Liver (tissue), 9 donors: ENCODE data around the gene LHX2. TPM values are rescaled to one million over a fixed set of nuclear protein-coding genes. Genes with fewer than 3 reads are reported as not detected.

ENCODE experiments used
- DNase-seq: peaks from one replicate; pipeline ENCODE4 v3.0.0-alpha.2; 2017; ENCODE audit warnings: low spot score
- H3K27ac ChIP-seq, 2 donors: one replicate each; pipeline ENCODE4 v1.7.0; 2013; ENCODE audit warnings: inconsistent platforms in 2 of 2, low read length in 2 of 2, control low read depth in 1 of 2, low read depth in 1 of 2, mild to moderate bottlenecking in 1 of 2
- H3K27me3 ChIP-seq, 4 donors: one replicate each; pipeline versions ENCODE4 v1.6.1 to v1.7.0; 2013; ENCODE audit warnings: low read length in 3 of 4, inconsistent platforms in 1 of 4, mild to moderate bottlenecking in 1 of 4, moderate library complexity in 1 of 4; ENCODE audit not compliant: control insufficient read depth in 4 of 4, insufficient read depth in 4 of 4
- H3K36me3 ChIP-seq, 4 donors: one replicate each; pipeline versions ENCODE4 v1.6.1 to v1.7.0; 2013; ENCODE audit warnings: low read length in 3 of 4, mild to moderate bottlenecking in 3 of 4, low read depth in 1 of 4, moderate library complexity in 1 of 4; ENCODE audit not compliant: control insufficient read depth in 4 of 4, insufficient read depth in 3 of 4
- H3K4me1 ChIP-seq, 4 donors: one replicate each; pipeline versions ENCODE4 v1.6.1 to v1.7.0; 2013; ENCODE audit warnings: low read length in 3 of 4, mild to moderate bottlenecking in 3 of 4, moderate library complexity in 1 of 4; ENCODE audit not compliant: control insufficient read depth in 4 of 4, insufficient read depth in 4 of 4
- H3K4me3 ChIP-seq, 3 donors: one replicate each; pipeline versions ENCODE4 v1.6.1 to v1.7.0; 2013; ENCODE audit warnings: low read length in 3 of 3, control low read depth in 1 of 3, low read depth in 1 of 3, mild to moderate bottlenecking in 1 of 3
- H3K9ac ChIP-seq, 2 donors: one replicate each; pipeline ENCODE4 v1.7.0; 2013; ENCODE audit warnings: low read length in 2 of 2, mild to moderate bottlenecking in 2 of 2, moderate library complexity in 2 of 2, control low read depth in 1 of 2, low read depth in 1 of 2
- H3K9me3 ChIP-seq, 4 donors: one replicate each; pipeline versions ENCODE4 v1.6.1 to v1.7.0; 2013; ENCODE audit warnings: low read length in 3 of 4; ENCODE audit not compliant: control insufficient read depth in 4 of 4
- EGR1 ChIP-seq, 2 donors: IDR thresholded peaks; 2 replicates each; pipeline ENCODE4 v1.6.1; 2016 to 2018; ENCODE audit warnings: antibody characterized with exemption in 2 of 2, low read depth in 2 of 2
- FOXA2 ChIP-seq: IDR thresholded peaks from 2 replicates; pipeline ENCODE4 v1.6.1; 2016; ENCODE audit warnings: antibody characterized with exemption
- GABPA ChIP-seq, 2 donors: IDR thresholded peaks in 1 of 2; conservative IDR thresholded peaks in 1 of 2; 2 replicates each; pipeline ENCODE4 v1.6.1; 2016; ENCODE audit warnings: antibody characterized with exemption in 2 of 2, mild to moderate bottlenecking in 1 of 2, moderate library complexity in 1 of 2
- HNF4A ChIP-seq, 2 donors: conservative IDR thresholded peaks; 2 replicates each; pipeline ENCODE4 v1.6.1; 2016; ENCODE audit warnings: antibody characterized with exemption in 2 of 2, mild to moderate bottlenecking in 2 of 2
- JUND ChIP-seq, 2 donors: IDR thresholded peaks; 2 replicates each; pipeline ENCODE4 v1.6.1; 2016; ENCODE audit warnings: antibody characterized with exemption in 2 of 2
- NR2F2 ChIP-seq: IDR thresholded peaks from 2 replicates; pipeline ENCODE4 v1.6.1; 2016; ENCODE audit warnings: antibody characterized with exemption
- RAD21 ChIP-seq, 2 donors: IDR thresholded peaks; 2 replicates each; pipeline ENCODE4 v1.6.1; 2016; ENCODE audit warnings: antibody characterized with exemption in 2 of 2, mild to moderate bottlenecking in 2 of 2
- REST ChIP-seq: IDR thresholded peaks from 2 replicates; pipeline ENCODE4 v1.6.1; 2016; ENCODE audit warnings: antibody characterized with exemption, mild to moderate bottlenecking
- RXRA ChIP-seq, 2 donors: IDR thresholded peaks; 2 replicates each; pipeline ENCODE4 v1.6.1; 2017 to 2018; ENCODE audit warnings: antibody characterized with exemption in 2 of 2, mild to moderate bottlenecking in 1 of 2
- SP1 ChIP-seq: IDR thresholded peaks from 2 replicates; pipeline ENCODE4 v1.6.1; 2018; ENCODE audit warnings: antibody characterized with exemption, mild to moderate bottlenecking
- WGBS: extraction: QIAGEN DNeasy Blood & Tissue Kit; methylation state at CpG from one replicate; pipeline ENCODE4 v1.1.7; 2013; 5-methylcytosine and 5-hydroxymethylcytosine counted together
- polyA plus RNA-seq, 2 donors: library from polyadenylated mRNA; stranded (reverse) in 1 of 2; unstranded in 1 of 2; fragments of 200-250 nt in 1 of 2; fragments of >200 nt in 1 of 2; fragmentation: Nextera tagmentation in 1 of 2; extraction: Ambion mirVana in 1 of 2; gene quantifications; one replicate each; pipeline versions ENCODE4 v1.2.1 to v1.2.3, GENCODE V29; 2013 to 2015
- total RNA-seq, 2 donors: library from RNA; depleted of rRNA; stranded (reverse); fragments of >200 nt; gene quantifications; one replicate each; pipeline ENCODE4 v1.2.3, GENCODE V29; 2014
- TF ChIP-seq, protein P1 (sequence below): IDR thresholded peaks from 2 replicates; pipeline ENCODE4 v1.6.1; 2016; ENCODE audit warnings: antibody characterized with exemption
- donor health status: healthy.
- donor health status: healthy.
- donor health status: healthy.
- donor health status: healthy.
- donor health status: healthy.

The LHX2 gene
- total and polyA plus RNA-seq, 4 donors = 2.0 to 2.5 (median 2.1) TPM

- no peaks in the 10 kb centered on the region for H3K36me3 ChIP-seq
- 38% methylated on average over 8 of the region's 8 CpGs for WGBS
- no peak for DNase-seq
- H3K9me3 ChIP-seq = no peaks in the 10 kb centered on the region
- peaks cover 3 to 8% (median 3%) of the 10 kb centered on the region in 4 donors for H3K4me1 ChIP-seq
- H3K27ac ChIP-seq = no peak overlapping the region
- TF ChIP-seq JUND (IDR thresholded peaks at IDR 0.05) (no peak), NR2F2 (no peak), FOXA2 (no peak), HNF4A (conservative IDR thresholded peaks at IDR 0.05) (peak in 1 of 2 donors; percentile 34), RXRA (IDR thresholded peaks at IDR 0.05) (peak in 1 of 2 donors; percentile 34), REST (no peak), EGR1 (IDR thresholded peaks at IDR 0.05; ENCODE audit: low read depth in 2 of 2) (peak in 1 of 2 donors; percentile 29), GABPA (IDR thresholded peaks at IDR 0.05 in 1 of 2, conservative IDR thresholded peaks at IDR 0.05 in 1 of 2) (no peak), SP1 (no peak)
- no peak overlapping the region for H3K4me3 ChIP-seq
- H3K27me3 ChIP-seq = no peaks in the 10 kb centered on the region
- no peak overlapping the region for H3K9ac ChIP-seq
These were observed 35.7 kb downstream of the LHX2 start for GRCh38 chr9:124047251-124047672.

GRCh38 chr9:124050955-124051354 lies 39.4 kb downstream of the LHX2 start:
- Histone ChIP-seq H3K4me1 (peaks cover 0 to 1% (median under 1%) of the 10 kb centered on the region in 4 donors), H3K27ac (no peak overlapping the region), H3K9ac (no peak overlapping the region), H3K27me3 (no peaks in the 10 kb centered on the region), H3K4me3 (no peak overlapping the region), H3K36me3 (no peaks in the 10 kb centered on the region), H3K9me3 (peaks cover 0 to 5% (median 1%) of the 10 kb centered on the region in 4 donors)
- TF ChIP-seq, protein P1, sequence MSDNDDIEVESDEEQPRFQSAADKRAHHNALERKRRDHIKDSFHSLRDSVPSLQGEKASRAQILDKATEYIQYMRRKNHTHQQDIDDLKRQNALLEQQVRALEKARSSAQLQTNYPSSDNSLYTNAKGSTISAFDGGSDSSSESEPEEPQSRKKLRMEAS = no peak
- TF ChIP-seq RAD21 (IDR thresholded peaks at IDR 0.05) (no peak), FOXA2 (no peak), REST (no peak)
- DNase-seq = no peak
- WGBS = 66% methylated on average over 1 of the region's 1 CpG
